Epithelial cell of esophagus (primary cell): ENCODE data around the gene PACSIN2.

ENCODE experiments used
- DNase-seq: peaks from one replicate; pipeline ENCODE4 v3.0.0; 2010; ENCODE audit warnings: low read depth
- H3K4me3 ChIP-seq: 2 replicates; pipeline ENCODE4 v1.5.1; 2011; ENCODE audit warnings: mild to moderate bottlenecking, low read length, control low read depth
- TF ChIP-seq, protein P1 (sequence below): IDR thresholded peaks from 2 replicates; pipeline ENCODE4 v1.5.1; 2011; ENCODE audit warnings: low read depth, mild to moderate bottlenecking, low read length, control low read depth, inconsistent platforms; ENCODE audit not compliant: insufficient read depth; ENCODE audit errors: missing control alignments

The PACSIN2 gene

GRCh38 chr22:42991010-42991651 lies 23.8 kb downstream of the PACSIN2 start:
- TF ChIP-seq, protein P1, sequence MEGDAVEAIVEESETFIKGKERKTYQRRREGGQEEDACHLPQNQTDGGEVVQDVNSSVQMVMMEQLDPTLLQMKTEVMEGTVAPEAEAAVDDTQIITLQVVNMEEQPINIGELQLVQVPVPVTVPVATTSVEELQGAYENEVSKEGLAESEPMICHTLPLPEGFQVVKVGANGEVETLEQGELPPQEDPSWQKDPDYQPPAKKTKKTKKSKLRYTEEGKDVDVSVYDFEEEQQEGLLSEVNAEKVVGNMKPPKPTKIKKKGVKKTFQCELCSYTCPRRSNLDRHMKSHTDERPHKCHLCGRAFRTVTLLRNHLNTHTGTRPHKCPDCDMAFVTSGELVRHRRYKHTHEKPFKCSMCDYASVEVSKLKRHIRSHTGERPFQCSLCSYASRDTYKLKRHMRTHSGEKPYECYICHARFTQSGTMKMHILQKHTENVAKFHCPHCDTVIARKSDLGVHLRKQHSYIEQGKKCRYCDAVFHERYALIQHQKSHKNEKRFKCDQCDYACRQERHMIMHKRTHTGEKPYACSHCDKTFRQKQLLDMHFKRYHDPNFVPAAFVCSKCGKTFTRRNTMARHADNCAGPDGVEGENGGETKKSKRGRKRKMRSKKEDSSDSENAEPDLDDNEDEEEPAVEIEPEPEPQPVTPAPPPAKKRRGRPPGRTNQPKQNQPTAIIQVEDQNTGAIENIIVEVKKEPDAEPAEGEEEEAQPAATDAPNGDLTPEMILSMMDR = no peak
- no peak overlapping the region for H3K4me3 ChIP-seq
- peak; percentile 45 for DNase-seq

DNA sequence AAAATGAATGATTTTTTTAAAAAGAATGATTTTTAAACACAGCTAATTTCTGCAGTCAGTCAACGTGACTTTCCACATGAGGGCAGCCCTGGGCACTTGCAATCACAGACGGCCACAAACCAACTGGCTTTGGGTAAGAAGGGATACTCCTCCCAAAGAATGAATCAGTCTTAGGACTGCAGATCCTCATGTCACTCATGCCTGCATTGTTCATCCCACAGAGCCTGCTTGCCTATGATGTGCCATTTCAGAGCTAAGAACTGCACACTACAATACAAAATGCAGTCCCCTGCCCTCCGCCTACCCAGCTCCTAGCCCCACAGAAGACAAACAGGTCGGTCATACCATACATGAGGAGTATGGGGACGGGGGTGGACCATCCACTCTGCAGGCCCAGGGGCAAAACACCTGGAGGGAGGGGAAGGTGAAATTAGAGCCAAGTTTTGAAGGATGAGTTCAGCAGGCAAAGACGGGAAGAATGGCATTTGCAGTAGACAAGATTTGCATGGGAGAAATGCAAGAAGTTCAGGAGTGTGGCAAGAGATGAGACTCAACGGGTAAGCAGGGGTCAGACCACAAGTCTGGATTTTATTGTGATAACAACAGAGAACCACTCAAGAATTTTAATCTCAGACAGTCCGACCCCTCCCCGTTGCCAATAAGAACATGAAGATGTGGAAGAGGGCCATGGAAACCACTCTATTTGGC lies 24.7 kb downstream of the PACSIN2 start:
- TF ChIP-seq, protein P1 = peak; percentile 70
- DNase-seq = peak; percentile 96
- H3K4me3 ChIP-seq = no peak overlapping the region

GRCh38 chr22:42986115-42986514 lies 28.8 kb downstream of the PACSIN2 start:
- no peak for DNase-seq
- TF ChIP-seq, protein P1 = no peak
- H3K4me3 ChIP-seq = no peak overlapping the region

DNA sequence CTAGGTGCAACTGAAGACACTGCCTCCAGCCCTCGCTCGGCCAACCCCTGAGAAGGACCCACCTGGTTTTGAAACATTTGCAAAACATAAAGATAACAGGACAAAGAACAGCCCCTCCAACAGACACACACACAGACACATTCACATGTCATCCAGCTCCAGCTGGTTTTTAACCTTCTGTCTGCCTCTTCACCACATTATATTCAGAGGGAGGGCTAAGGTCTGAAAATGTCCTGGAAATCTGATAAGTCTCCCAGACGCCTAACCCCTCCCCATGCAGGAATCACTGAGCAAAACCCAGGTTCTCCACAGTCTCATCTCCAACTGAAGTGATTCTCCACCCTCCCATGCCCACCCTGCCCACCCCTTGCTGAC lies 29.4 kb downstream of the PACSIN2 start:
- H3K4me3 ChIP-seq = no peak overlapping the region
- TF ChIP-seq, protein P1 = no peak
- DNase-seq = no peak

GRCh38 chr22:42984814-42985530 lies 30.0 kb downstream of the PACSIN2 start:
- H3K4me3 ChIP-seq = no peak overlapping the region
- TF ChIP-seq, protein P1 = no peak
- no peak for DNase-seq

DNA sequence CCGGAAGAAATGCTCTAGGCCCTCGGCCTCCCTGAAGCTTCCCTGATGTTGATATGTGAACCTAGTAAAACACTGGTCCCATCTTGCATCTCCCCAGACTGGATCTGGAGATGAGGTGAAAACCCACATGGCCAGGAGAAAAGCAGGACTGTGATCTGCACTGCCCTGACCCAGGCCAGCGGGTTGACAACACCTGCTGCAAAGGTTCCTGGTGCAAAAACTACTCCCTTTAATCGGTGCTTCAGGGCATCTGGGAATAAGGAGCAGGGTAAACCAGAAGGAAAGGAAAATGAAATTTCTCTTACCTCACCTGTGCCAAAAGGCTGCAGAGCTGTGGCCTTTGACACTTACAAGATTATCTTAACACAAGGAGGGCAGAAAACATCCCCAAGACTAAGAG lies 30.6 kb downstream of the PACSIN2 start:
- TF ChIP-seq, protein P1 = no peak
- H3K4me3 ChIP-seq = no peak overlapping the region
- DNase-seq = no peak
